Cardiac muscle cell (in vitro differentiated cells and primary cell): ENCODE results near the gene KCNMB2. TPM values are rescaled to one million over a fixed set of nuclear protein-coding genes. Genes with fewer than 3 reads are reported as not detected.
A peak's percentile ranks its signal among the peaks of the same experiment; 100 is the strongest.

Experiments
- DNase-seq, 2 donors: peaks; one replicate each; pipeline versions ENCODE4 v3.0.0 to v3.0.0-alpha.2; 2010 to 2017; ENCODE audit warnings: low read depth in 1 of 2, low spot score in 1 of 2
- H3K27ac ChIP-seq: fragments of 200-600 bp; sonication (generic); 2 replicates; pipeline ENCODE4 v1.5.1; 2016
- H3K27me3 ChIP-seq: fragments of 200-600 bp; sonication (generic); 2 replicates; pipeline ENCODE4 v1.6.0; 2016; ENCODE audit warnings: control low read depth
- H3K36me3 ChIP-seq: fragments of 200-600 bp; sonication (generic); 2 replicates; pipeline ENCODE4 v1.5.1; 2016; ENCODE audit warnings: control low read depth
- H3K4me1 ChIP-seq: fragments of 200-600 bp; sonication (generic); 2 replicates; pipeline ENCODE4 v1.8.1; 2017; ENCODE audit warnings: low read depth, mild to moderate bottlenecking, mixed run types
- H3K4me3 ChIP-seq: fragments of 200-600 bp; sonication (generic); 2 replicates; pipeline ENCODE4 v1.5.1; 2016; ENCODE audit warnings: mild to moderate bottlenecking
- H3K9me3 ChIP-seq: fragments of 200-600 bp; sonication (generic); 2 replicates; pipeline ENCODE4 v1.5.1; 2017; ENCODE audit warnings: low read depth, mild to moderate bottlenecking, control low read depth
- CTCF ChIP-seq: IDR thresholded peaks from 2 replicates; pipeline ENCODE4 v1.5.1; 2012; ENCODE audit warnings: low read depth, mild to moderate bottlenecking, low read length
- polyA plus RNA-seq: library from polyadenylated mRNA; unstranded; fragments of >200 nt; fragmentation: Nextera tagmentation; extraction: Ambion mirVana; gene quantifications from 2 replicates; pipeline ENCODE4 v1.2.1, GENCODE V29; 2016
- total RNA-seq: library from RNA; depleted of rRNA; stranded (reverse); fragments of >200 nt; gene quantifications from 2 replicates; pipeline ENCODE4 v1.2.3, GENCODE V29; 2016

KCNMB2 gene
- total and polyA plus RNA-seq, 2 experiments from 2014 or later: 0.33 TPM; not detected in 1

- H3K27ac ChIP-seq: no peak overlapping the region
Observed at GRCh38 chr3:178522200-178523052, 13.8 kb upstream of the KCNMB2 start.

DNA sequence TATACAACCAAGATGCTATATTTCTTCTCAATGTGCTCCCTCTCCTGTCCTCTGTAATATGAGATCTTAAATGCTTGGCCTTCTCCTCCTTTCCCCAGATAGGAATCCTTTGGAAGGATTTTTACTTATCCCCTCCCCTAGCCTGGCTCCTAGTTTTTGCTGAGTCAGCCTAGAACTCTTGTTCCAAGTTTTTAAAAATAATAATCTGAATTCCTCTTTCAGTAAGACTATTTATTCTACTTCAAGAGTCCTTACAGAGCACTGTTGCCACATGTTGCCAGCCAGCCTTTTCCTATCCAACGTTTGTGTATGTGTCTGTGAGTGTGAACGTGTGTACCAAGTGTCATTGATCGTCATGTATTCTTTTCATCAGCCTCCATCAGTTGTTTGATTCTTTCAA is 11.0 kb upstream of the KCNMB2 start:
- peaks cover 8% of the 10 kb centered on the region for H3K4me1 ChIP-seq
- H3K36me3 ChIP-seq: no peaks in the 10 kb centered on the region
- no peak for TF ChIP-seq CTCF
- no peaks in the 10 kb centered on the region for H3K27me3 ChIP-seq
- no peaks in the 10 kb centered on the region for H3K9me3 ChIP-seq
- no peak overlapping the region for H3K4me3 ChIP-seq
- no peak overlapping the region for H3K27ac ChIP-seq
- DNase-seq: peak; percentile 17 to 34

More at GRCh38 chr3:178522200-178523052, 13.8 kb upstream of the KCNMB2 start:
- Histone ChIP-seq H3K4me3 (no peak overlapping the region), H3K9me3 (no peaks in the 10 kb centered on the region), H3K36me3 (no peaks in the 10 kb centered on the region), H3K27me3 (no peaks in the 10 kb centered on the region), H3K4me1 (peaks cover 8% of the 10 kb centered on the region)
- TF ChIP-seq CTCF: no peak
- no peak for DNase-seq

GRCh38 chr3:178526291-178526690 is 9.9 kb upstream of the KCNMB2 start:
- no peaks in the 10 kb centered on the region for H3K36me3 ChIP-seq
- H3K4me3 ChIP-seq: no peak overlapping the region
- no peak overlapping the region for H3K27ac ChIP-seq
- peaks cover 8% of the 10 kb centered on the region for H3K4me1 ChIP-seq
- TF ChIP-seq CTCF: no peak
- no peak for DNase-seq
- no peaks in the 10 kb centered on the region for H3K27me3 ChIP-seq
- H3K9me3 ChIP-seq: no peaks in the 10 kb centered on the region

- H3K27me3 ChIP-seq: no peaks in the 10 kb centered on the region
- H3K4me1 ChIP-seq: peaks cover 8% of the 10 kb centered on the region
- no peak for DNase-seq
- no peak overlapping the region for H3K27ac ChIP-seq
- no peaks in the 10 kb centered on the region for H3K36me3 ChIP-seq
- no peak overlapping the region for H3K4me3 ChIP-seq
- H3K9me3 ChIP-seq: no peaks in the 10 kb centered on the region
- no peak for TF ChIP-seq CTCF
Observed at GRCh38 chr3:178527981-178528380, 8.3 kb upstream of the KCNMB2 start.

DNA sequence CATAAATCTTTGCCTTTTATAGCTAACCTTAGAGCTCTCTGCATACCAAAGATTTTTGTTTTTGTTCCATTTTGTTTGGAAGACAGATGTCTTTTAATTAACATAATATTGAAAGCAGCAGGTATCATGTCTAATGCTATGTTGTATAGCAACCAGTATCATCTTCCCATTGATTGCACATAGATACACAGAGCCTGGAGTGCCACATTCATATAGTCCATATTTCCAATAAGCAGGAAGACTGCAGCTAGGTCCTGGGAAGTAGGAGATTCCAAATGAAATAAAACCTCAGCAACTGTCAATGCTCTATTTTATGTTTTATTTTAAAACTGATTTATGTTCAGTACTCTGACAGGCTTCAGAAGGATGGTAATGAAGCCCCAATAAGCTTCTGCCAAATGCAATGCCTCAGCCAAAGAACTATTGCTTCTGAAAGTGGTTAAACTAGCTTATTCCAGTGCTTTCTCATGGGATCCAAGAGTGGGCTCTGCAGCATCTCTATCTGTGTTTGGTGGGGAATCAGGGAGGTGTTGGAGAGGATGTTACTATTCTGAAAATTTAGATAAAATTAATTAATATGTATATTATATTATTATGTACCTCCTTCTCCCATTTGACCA is 6.5 kb upstream of the KCNMB2 start:
- no peak overlapping the region for H3K4me3 ChIP-seq
- TF ChIP-seq CTCF: no peak
- H3K4me1 ChIP-seq: peaks cover 7% of the 10 kb centered on the region

More for the DNA sequence above, 6.5 kb upstream of the KCNMB2 start:
- H3K27ac ChIP-seq: no peak overlapping the region
- H3K9me3 ChIP-seq: no peaks in the 10 kb centered on the region
- no peak for DNase-seq
- H3K27me3 ChIP-seq: no peaks in the 10 kb centered on the region
- H3K36me3 ChIP-seq: no peaks in the 10 kb centered on the region
